Neural progenitor cell (in vitro differentiated cells): Measurements from ENCODE around the gene MARVELD2. TPM values are rescaled to one million over a fixed set of nuclear protein-coding genes. Genes with fewer than 3 reads are reported as not detected.

Experiments used
- DNase-seq: peaks from one replicate; pipeline ENCODE4 v3.0.0-alpha.2; 2016; ENCODE audit warnings: low spot score
- H2AFZ ChIP-seq: fragments of 200-600 bp; sonication (generic); replicated peaks from 2 replicates; pipeline ENCODE4 v1.6.1; 2016; ENCODE audit warnings: antibody characterized with exemption
- H3F3A ChIP-seq: fragments of 200-600 bp; sonication (generic); 2 replicates; pipeline ENCODE4 v1.6.1; 2016; ENCODE audit warnings: antibody characterized with exemption, low read depth
- H3K27ac ChIP-seq: fragments of 200-600 bp; sonication (generic); 2 replicates; pipeline ENCODE4 v1.5.1; 2016; ENCODE audit warnings: mild to moderate bottlenecking
- H3K27me3 ChIP-seq: fragments of 200-600 bp; sonication (generic); 2 replicates; pipeline ENCODE4 v1.6.1; 2016; ENCODE audit warnings: mild to moderate bottlenecking, moderate library complexity
- H3K36me3 ChIP-seq: fragments of 200-600 bp; sonication (generic); 2 replicates; pipeline ENCODE4 v1.5.1; 2016
- H3K4me1 ChIP-seq: fragments of 200-600 bp; sonication (generic); 2 replicates; pipeline ENCODE4 v1.6.1; 2016; ENCODE audit warnings: mixed run types
- H3K4me2 ChIP-seq: fragments of 200-600 bp; sonication (generic); 2 replicates; pipeline ENCODE4 v1.6.1; 2016
- H3K4me3 ChIP-seq: fragments of 200-600 bp; sonication (generic); 2 replicates; pipeline ENCODE4 v1.5.1; 2016
- H3K79me2 ChIP-seq: fragments of 200-600 bp; sonication (generic); 2 replicates; pipeline ENCODE4 v1.6.1; 2016; ENCODE audit warnings: low read depth
- H3K9ac ChIP-seq: fragments of 200-600 bp; sonication (generic); 2 replicates; pipeline ENCODE4 v1.6.1; 2016
- H3K9me3 ChIP-seq: fragments of 200-600 bp; sonication (generic); 2 replicates; pipeline ENCODE4 v1.5.1; 2016; ENCODE audit warnings: low read depth
- H4K20me1 ChIP-seq: fragments of 200-600 bp; sonication (generic); 2 replicates; pipeline ENCODE4 v1.6.1; 2016; ENCODE audit warnings: low read depth
- H3K27ac Mint-ChIP-seq: 3 replicates; pipeline ENCODE4 v1.8.0; 2021; ENCODE audit warnings: mixed read lengths
- H3K27me3 Mint-ChIP-seq: 2 replicates; pipeline ENCODE4 v1.8.0; 2022; ENCODE audit warnings: low read depth, mild to moderate bottlenecking, inconsistent platforms, moderate library complexity, mixed read lengths; ENCODE audit not compliant: insufficient read depth
- H3K36me3 Mint-ChIP-seq: 3 replicates; pipeline ENCODE4 v1.8.0; 2021; ENCODE audit warnings: mixed read lengths
- H3K4me1 Mint-ChIP-seq: 3 replicates; pipeline ENCODE4 v1.8.0; 2021; ENCODE audit warnings: mixed read lengths
- H3K4me3 Mint-ChIP-seq: 3 replicates; pipeline ENCODE4 v1.8.0; 2021; ENCODE audit warnings: mild to moderate bottlenecking, moderate library complexity, mixed read lengths
- H3K9me3 Mint-ChIP-seq: 3 replicates; pipeline ENCODE4 v1.8.0; 2020; ENCODE audit warnings: mixed read lengths
- EZH2 ChIP-seq: fragments of 200-600 bp; sonication (generic); IDR thresholded peaks from 2 replicates; pipeline ENCODE4 v1.6.1; 2017; ENCODE audit warnings: antibody characterized with exemption, mild to moderate bottlenecking, moderate library complexity
- EZH2phosphoT487 ChIP-seq: fragments of 200-600 bp; sonication (generic); IDR thresholded peaks from 2 replicates; pipeline ENCODE4 v1.6.1; 2017; ENCODE audit warnings: antibody characterized with exemption
- total RNA-seq: library from RNA; depleted of rRNA; stranded (reverse); fragments of >200 nt; gene quantifications from 2 replicates; pipeline ENCODE4 v1.2.3, GENCODE V29; 2015; ENCODE audit warnings: low replicate concordance
- TF ChIP-seq, protein P1 (sequence below): fragments of 200-600 bp; sonication (generic); IDR thresholded peaks from 2 replicates; pipeline ENCODE4 v1.5.1; 2017; ENCODE audit warnings: antibody characterized with exemption, mild to moderate bottlenecking

Gene MARVELD2
- total RNA-seq, 1 donor from 2014 or later = 13.7 TPM

DNA sequence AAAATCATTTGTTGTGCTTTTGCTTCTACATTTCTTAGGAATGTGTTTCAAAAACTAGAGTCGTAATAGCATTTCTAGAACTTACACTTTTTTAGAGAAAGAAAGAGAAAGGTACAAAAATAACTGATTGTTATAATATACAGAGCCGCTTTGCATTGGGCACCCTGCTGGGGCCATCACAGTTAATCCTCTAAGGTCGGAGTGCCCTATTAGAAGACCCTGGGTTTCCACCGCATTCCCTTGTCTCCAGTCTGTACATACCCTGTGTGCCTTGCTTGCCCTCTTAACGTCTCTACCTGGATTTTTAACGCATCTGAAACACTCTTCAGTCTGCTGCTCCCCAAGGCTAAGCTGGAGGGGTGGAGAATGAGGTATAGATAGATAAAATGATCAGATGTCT, 1.3 kb downstream of the MARVELD2 start:
- Mint-ChIP-seq H3K27ac (no peak overlapping the region), H3K36me3 (peaks cover 27% of the 10 kb centered on the region), H3K4me3 (peak overlapping the region; percentile 79), H3K4me1 (peaks cover 5% of the 10 kb centered on the region), H3K27me3 (peaks cover 13% of the 10 kb centered on the region), H3K9me3 (no peaks in the 10 kb centered on the region)
- Histone ChIP-seq H3K4me1 (peaks cover 8% of the 10 kb centered on the region), H2AFZ (peak overlapping the region; percentile 89), H3K9ac (no peak overlapping the region), H4K20me1 (peaks cover 7% of the 10 kb centered on the region), H3K9me3 (no peaks in the 10 kb centered on the region), H3K4me3 (peak overlapping the region; percentile 86), H3K27me3 (peaks cover 4% of the 10 kb centered on the region), H3K36me3 (no peaks in the 10 kb centered on the region), H3K79me2 (no peaks in the 10 kb centered on the region), H3F3A (peaks cover 19% of the 10 kb centered on the region), H3K27ac (no peak overlapping the region), H3K4me2 (peak overlapping the region; percentile 90)
- TF ChIP-seq, protein P1, sequence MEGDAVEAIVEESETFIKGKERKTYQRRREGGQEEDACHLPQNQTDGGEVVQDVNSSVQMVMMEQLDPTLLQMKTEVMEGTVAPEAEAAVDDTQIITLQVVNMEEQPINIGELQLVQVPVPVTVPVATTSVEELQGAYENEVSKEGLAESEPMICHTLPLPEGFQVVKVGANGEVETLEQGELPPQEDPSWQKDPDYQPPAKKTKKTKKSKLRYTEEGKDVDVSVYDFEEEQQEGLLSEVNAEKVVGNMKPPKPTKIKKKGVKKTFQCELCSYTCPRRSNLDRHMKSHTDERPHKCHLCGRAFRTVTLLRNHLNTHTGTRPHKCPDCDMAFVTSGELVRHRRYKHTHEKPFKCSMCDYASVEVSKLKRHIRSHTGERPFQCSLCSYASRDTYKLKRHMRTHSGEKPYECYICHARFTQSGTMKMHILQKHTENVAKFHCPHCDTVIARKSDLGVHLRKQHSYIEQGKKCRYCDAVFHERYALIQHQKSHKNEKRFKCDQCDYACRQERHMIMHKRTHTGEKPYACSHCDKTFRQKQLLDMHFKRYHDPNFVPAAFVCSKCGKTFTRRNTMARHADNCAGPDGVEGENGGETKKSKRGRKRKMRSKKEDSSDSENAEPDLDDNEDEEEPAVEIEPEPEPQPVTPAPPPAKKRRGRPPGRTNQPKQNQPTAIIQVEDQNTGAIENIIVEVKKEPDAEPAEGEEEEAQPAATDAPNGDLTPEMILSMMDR = no peak
- TF ChIP-seq EZH2phosphoT487 = no peak
- TF ChIP-seq EZH2 = no peak
- peak; percentile 67 for DNase-seq

- Histone ChIP-seq H2AFZ (no peak overlapping the region), H4K20me1 (peaks cover 7% of the 10 kb centered on the region), H3K79me2 (no peaks in the 10 kb centered on the region), H3K27me3 (peaks cover 4% of the 10 kb centered on the region), H3K36me3 (no peaks in the 10 kb centered on the region), H3K9ac (no peak overlapping the region), H3K4me3 (no peak overlapping the region), H3K9me3 (no peaks in the 10 kb centered on the region), H3K27ac (no peak overlapping the region), H3F3A (peaks cover 19% of the 10 kb centered on the region), H3K4me2 (peak overlapping the region; percentile 90), H3K4me1 (peaks cover 8% of the 10 kb centered on the region)
- Mint-ChIP-seq H3K27me3 (peaks cover 13% of the 10 kb centered on the region), H3K9me3 (no peaks in the 10 kb centered on the region), H3K27ac (no peak overlapping the region), H3K4me1 (peaks cover 5% of the 10 kb centered on the region), H3K4me3 (no peak overlapping the region), H3K36me3 (peaks cover 23% of the 10 kb centered on the region)
- TF ChIP-seq, protein P1 = no peak
- TF ChIP-seq EZH2phosphoT487 (no peak), EZH2 (no peak)
- DNase-seq = no peak
Observed at GRCh38 chr5:69416699-69417098, 1.8 kb downstream of the MARVELD2 start.

DNA sequence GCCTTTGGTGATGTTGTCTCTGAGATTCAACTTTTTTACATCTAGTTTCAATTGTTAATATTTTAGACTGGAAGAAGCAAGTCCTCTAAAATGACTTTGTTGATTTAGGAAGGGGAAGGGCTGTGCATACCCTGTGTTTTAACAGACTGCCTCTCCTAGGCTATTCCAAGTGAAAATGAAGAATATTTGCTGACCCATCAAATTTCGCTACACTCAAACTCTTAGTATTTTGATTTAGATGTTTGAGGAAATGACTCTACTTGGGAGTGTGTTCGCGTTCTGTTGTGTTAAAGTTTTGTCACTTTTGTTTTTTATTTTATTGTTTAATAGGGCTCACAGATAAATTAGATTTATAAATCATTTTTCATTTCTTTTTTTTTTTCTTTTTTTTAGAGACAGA, 3.6 kb downstream of the MARVELD2 start:
- Histone ChIP-seq H3K27me3 (peaks cover 4% of the 10 kb centered on the region), H3K4me2 (no peak overlapping the region), H3K4me1 (peaks cover 8% of the 10 kb centered on the region), H3K79me2 (peaks cover 8% of the 10 kb centered on the region), H3K4me3 (no peak overlapping the region), H4K20me1 (peaks cover 7% of the 10 kb centered on the region), H3K9me3 (no peaks in the 10 kb centered on the region), H2AFZ (no peak overlapping the region), H3K27ac (no peak overlapping the region), H3K36me3 (no peaks in the 10 kb centered on the region), H3F3A (peaks cover 14% of the 10 kb centered on the region), H3K9ac (no peak overlapping the region)
- DNase-seq = no peak
- Mint-ChIP-seq H3K36me3 (peaks cover 22% of the 10 kb centered on the region), H3K4me1 (peaks cover 5% of the 10 kb centered on the region), H3K4me3 (no peak overlapping the region), H3K27me3 (peaks cover 13% of the 10 kb centered on the region), H3K9me3 (peaks cover 5% of the 10 kb centered on the region), H3K27ac (no peak overlapping the region)
- TF ChIP-seq, protein P1 = no peak
- TF ChIP-seq EZH2phosphoT487 (no peak), EZH2 (no peak)
